ENCODE data around the gene KCNJ3.

Gene KCNJ3

DNA sequence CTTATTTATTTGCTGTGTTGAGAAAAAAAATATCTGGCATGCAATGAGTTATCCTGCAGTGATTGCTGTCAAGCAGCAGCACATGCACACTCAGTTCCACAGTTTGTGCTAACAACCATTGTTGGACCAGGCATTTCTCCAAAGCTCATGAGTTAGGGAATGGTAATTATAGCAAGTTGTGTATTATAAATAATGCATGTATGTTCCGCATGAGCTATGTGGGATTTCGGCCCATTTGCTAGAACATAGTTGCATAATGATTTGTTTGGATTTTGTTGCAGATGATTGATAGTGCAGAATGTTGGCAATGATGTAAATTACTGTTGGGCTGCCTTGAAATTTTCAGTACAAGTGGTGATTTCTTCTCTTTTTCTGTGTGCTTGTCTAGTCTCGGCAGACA, 10.7 kb downstream of the KCNJ3 start:
- no peak for DNase-seq

DNA sequence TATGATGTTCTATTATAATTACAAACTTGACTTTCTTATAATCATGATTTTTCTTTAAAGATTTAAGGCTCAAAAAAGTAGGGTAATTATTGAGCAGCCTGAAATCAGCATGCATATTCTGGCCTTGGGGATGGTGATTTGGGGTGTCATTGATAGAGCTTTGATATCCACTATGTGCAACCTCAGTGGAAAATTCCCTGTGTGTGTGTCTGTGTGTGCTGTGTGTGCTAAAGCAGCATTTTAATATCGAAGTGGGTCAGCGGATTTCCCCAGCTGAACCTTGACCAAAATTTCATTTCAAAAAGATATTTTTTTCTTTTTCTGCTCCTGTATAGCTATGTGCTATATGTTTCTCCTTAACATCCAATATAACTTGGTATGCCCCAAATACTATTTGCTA, 11.6 kb downstream of the KCNJ3 start:
- no peak for DNase-seq

DNA sequence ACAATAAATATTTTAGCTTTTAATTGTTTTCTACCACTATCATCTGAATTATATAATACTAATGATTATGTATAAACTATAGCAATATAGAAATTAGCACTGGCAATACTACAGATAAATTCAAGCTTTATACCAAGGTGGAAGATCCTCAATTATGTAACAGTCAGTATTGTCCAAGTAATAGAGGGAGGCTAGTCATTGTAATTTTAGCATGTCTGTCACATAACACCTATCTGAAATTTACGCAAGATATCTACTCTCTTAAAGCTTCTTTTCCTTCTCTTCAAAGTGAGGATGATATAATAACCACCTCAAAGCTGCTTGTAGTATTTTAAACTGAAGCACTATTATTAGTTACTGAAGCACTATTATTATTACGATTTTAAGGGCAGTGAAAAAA, 12.2 kb downstream of the KCNJ3 start:
- DNase-seq: no peak

DNA sequence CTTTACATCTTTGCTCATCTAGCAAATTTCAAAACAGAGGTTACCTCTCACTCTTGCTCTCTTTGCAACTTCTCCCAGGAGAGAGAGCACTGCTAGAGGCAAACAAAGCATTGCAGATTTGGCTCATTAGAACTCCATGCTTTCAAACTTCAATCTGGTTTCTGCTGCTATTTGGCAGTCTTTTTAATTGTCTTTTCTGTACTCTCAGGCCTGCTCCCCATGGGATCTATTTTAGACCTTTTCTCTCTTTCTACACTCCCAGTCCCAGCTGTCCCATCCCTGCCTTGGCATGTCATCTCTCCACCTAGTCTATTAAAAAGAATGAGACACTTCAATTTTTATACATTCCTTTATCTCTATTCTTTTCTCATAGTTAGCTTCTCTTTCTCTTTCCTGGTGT, 15.2 kb downstream of the KCNJ3 start:
- no peak for DNase-seq

DNA sequence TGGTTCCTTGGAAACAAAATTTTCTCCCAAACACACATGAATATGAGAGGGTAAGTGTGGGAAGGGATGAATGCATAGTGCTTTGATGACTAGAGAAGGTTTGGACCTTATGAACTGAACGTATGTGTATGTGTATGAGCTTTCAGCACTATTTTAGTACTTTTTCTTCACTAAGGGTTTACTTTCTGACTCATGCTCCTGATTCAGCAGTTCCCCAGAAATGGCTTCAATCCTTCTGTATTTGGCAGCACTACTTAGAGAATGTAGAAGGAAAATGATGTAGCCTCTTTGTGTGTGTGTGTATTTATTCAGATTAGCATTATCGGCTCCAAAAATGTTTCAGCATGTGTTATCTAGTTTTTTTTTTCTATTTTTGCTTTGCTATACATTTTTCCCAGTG, 22.2 kb downstream of the KCNJ3 start:
- DNase-seq: no peak

DNA sequence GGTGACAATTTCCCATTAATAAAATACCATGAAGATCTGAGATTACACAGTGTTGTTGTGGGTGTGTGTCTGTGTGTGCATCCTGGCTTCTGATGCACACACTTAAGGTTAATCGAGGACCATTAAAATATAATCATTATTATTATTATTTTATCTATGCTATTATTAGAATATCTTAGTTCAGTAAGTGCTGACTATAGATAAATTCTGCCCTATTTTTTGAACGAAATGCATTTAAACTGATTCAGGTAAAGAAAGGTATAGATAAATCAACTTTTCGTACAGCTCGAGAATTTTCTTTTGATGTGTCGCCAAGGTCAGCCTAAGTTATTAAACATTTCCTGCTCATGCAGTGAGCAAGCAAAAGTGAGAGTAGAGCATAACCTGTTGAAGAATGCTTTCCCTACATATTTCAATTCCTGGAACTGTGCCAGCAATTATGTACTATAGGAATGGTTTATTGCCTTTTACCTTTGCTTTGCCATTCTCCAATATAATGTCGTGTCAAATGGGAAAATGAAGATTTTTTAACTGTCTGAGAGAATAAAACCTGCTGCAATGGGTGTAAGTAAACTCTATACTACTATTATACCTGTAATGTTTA, 25.8 kb downstream of the KCNJ3 start:
- DNase-seq: no peak

DNA sequence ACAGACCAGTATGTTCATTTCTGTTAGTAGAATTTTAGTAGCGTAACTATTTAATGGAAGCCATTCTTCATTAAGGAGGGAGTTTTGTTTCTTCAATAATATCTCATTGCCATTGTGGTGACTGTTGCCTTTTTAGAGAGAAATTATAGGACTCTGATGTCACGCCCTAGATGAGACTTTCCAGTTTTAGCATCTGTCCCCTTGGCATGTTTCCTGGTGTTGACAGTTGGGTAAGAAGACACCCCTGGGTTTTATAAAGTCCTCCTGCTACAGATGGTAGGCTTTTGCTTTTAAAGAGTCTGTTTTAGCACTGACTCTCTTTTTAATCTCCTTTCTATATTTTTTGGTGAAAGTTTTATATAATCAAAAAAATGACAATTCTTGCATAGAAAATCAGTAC, 41.9 kb downstream of the KCNJ3 start:
- no peak for DNase-seq

DNA sequence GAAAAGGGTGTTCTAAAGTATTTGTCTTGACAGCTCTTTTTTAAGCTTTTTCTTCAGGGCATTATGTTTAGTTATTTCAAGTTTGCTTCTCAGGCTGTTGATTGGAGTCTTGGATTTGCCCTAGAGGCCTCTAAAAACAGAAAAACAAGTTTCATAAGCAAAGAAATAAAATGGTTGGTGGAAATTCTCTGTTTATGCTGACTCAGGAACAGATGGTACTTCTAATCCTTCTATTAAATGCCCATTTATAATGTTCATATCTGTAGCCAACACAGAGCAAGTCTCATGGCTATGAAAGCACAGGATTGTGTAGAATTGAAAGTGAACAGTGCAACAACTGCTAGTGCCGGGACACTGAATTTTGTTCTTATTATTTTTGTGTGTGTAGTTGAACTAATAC, 60.4 kb downstream of the KCNJ3 start:
- DNase-seq: no peak

DNA sequence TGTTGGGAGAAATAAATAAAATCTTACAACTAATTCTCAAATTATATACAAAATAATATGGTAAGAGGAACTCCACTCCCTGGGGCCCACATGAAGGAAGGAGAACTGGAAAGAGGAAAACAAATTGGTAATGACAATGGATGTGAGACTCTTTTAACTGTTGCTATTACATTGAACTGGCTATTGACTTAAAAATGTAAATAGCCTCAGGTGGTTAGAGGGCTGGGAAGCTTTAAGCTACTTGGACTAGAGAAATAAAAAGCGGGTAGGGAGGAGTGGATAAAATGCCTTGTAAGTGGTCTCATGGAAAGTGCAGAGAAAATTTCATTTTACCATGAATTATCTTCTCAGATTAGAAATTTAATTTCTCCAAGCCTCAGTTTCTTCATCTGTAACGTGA, 64.1 kb downstream of the KCNJ3 start:
- DNase-seq: no peak

DNA sequence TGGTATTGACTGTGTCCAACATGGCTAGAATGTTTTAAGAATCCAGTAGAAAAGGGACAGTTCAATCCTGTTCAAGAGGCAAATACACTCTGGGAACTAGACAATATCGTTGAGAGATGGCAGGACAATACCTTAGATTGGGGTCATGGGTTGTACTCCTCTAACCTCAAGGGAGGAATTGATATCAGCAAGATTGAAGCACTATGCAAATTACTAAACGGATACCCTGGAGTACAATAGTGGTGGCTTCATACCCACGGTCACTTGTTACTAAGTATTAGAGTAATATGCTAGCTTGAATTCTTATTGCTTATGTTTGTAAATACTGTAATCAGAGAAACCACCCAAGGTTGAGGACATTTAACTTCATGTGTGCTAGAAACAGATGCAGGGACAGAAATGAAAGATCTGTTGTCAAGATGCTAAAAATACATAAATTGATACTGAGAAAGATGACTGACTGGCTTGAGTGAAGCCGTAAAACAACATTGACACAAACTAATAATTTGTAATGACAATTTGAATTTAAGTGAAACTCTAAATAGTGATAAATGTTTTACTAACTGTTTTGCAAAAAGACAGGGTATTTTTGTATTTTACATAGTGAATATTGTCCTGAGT, 73.3 kb downstream of the KCNJ3 start:
- no peak for DNase-seq

DNA sequence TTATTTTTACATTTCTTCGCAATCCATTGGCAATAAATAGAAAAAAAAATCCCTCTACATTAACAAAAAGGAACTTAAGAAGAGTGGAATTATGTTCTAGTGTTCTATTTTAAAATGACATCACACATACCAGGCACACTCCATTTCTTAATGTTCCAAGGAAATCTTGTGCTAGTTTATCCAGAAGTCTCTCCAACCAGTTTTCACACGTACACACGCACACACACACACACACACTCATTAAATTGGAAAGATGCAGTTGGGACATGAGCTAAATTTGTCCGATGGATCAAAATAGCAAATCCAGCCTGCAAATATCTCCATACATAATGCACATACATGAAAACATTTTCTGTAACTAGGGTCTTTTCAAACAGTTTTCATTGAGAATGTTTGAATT, 78.3 kb downstream of the KCNJ3 start:
- no peak for DNase-seq

DNA sequence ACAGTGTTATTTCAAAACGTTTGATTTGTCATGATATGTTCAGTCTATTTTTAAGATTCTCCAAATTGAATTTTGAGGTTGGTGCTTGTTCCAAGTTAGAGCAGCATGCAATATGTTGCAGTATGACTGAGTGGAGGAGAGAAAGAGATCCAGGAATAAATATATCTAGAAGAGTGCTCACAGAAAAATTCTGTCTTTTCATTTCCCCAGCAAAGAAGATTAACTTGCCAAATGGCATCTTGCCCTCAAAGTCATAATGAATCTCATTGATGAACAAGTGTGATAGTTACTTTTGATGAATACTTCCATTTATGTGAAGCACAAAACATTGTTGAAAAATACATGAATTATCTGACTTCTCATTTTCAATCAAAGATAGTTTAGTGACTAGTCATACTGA, 95.9 kb downstream of the KCNJ3 start:
- no peak for DNase-seq

DNA sequence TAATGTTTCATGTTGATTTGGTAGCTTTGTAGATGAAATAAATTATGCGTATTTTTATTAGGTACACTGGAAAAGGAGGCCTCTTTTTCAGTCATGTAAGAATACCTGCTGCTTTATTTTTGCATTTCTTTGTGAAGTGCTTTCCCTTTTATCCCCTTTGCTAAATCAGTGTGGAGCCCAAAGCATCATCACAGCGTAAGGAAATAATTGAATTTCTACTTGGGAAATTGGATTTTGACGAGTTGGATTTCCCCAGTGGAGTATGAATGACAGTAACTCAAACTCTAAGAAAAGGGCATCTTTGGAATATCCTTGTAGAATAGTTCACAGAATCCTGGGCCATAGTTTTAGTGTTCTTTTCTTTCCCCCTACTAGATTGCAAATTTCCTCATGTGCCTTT, 97.2 kb downstream of the KCNJ3 start:
- no peak for DNase-seq

DNA sequence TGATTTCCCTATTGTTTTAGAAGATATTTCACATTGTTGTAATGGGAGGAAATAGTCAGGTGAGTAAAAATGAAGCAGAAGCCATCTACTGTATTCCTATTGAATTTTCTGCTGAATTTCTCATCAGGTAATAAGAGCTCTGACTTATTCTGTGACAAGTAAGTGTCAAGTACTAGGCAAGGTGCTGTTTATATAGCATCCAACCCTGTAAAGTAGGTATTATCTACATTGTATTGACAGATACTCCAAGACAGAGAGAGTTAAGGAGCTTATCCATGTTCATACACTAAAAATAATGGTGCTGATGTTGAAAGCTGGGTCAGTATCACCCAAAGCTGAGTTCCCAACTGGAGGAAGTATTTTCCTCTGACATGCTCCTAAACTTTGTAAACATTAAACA, 106.0 kb downstream of the KCNJ3 start:
- DNase-seq: no peak

DNA sequence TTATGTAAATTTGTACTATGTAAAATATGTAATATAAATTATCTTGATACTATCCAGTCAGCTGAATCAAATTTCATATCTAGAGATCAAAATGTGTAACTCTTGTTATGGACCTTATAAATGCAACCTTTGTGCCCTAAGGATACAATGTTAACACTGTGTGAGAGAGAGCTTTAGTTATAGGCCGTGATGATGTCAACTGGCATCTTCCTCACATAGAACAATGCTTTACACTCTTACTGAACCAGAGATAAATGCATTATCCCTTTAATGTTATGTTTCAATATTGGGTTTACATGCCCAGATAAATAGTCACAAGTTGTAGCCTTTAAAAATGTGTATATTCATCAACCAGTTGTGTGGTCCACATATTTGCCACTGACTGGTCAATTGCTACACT, 115.1 kb downstream of the KCNJ3 start:
- no peak for DNase-seq

DNA sequence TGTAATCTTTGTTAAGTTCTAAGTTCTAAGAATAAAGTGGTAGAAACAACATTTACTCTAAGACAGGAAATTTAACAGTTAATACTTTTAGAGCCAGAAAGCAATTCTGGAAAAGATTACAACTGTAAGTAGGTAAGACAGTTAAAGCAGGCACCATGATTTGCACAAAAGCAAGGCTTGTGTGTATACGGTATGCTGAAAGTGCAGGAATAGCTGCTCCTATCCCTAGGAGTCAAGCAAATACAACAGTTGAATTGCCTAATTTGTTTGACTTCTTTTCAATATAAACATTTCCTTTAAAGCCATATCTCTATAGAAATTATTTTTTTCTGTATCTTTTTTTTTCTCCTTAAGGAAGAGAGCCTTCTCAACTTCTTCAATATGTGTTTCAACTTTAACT, 116.4 kb downstream of the KCNJ3 start:
- no peak for DNase-seq

DNA sequence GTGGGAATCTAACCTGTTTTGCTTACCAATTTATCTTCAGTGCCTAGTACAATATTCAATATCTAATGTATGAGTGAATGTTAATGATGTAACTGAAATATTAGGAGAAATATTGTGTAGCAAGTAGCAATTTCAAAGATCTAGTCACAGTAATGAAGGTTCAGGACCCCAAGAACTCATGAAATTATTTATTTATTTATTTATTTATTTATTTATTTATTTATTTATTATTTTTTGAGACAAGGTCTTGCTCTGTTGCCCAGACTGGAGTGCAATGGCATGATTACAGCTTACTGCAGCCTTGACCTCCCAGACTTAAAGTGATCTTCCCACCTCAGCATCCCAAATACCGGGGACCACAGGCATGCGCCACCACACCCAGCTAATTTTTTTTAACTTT, 126.9 kb downstream of the KCNJ3 start:
- DNase-seq: no peak

DNA sequence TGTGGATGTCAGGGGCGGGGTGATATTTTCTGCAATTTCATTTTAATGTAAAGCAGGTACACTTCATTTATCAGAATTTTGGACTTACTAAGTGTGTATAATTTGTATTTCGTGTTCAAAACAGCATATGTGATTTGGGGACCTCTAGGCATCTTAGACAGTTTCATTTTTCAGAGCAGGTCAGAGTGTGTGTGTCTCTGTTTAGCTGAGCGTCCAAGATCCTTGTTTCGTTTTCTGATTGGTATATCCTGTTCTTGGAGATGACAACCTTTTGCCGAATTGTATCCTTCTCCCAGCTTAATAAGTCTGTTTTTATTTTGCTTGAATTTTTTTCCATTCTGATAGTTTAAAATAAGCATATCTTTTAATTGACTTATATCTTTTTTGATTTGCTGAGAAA, 128.3 kb downstream of the KCNJ3 start:
- DNase-seq: no peak

DNA sequence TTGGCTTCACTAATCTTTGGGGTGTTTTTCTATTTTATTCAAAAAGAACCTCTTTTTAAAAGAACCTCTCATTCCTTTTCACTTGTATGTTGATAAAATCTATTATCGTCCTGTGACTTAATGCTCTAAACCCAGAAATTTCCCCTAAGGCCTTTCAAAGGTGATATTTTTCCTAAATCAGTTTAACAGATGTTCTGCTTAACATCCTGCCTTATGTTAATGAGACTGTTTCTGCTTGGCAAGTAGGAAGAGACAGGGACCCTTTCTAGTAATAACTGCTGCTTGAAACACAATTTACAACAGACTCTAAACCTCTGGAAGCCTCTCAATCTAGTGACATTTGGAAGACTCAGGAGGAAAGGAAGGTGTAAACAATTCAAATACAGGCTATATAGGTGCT, 128.8 kb downstream of the KCNJ3 start:
- no peak for DNase-seq

DNA sequence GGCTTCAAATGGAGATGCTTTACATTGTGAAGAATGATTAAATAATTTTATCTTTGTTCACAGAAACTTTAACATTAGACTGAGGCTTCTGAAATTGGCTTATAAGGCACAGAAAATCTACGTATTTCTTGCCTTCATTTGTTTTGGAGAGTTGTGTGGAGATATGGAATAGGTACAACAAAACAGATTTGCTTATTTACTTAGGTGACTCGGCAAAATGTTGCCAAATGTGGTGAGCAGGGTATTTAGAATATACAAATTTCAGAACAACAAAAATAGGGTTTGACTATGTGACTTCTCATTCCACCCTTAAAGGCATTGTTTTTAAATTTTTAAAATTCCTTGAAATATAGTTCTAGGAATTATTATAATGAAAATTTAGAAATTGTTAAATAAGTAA, 134.2 kb downstream of the KCNJ3 start:
- no peak for DNase-seq

DNA sequence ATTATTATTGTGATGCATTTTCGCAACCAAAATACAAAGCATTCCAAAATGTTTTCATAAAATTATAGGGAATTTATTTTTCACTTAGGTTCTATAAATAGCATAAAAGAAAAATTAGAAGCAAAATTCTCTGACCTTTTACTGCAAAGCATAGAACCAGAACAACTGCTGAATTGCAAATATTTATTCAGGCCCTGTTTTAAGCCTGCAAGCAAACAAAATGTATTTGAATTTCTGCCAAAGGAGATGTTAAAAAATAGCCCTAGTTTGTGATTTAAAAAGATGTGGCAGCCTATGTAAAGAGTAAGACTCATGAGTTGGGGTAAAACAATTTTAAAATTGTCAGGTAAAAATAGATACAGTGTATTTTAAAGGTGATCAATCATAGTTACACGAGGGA, 138.1 kb downstream of the KCNJ3 start:
- no peak for DNase-seq

DNA sequence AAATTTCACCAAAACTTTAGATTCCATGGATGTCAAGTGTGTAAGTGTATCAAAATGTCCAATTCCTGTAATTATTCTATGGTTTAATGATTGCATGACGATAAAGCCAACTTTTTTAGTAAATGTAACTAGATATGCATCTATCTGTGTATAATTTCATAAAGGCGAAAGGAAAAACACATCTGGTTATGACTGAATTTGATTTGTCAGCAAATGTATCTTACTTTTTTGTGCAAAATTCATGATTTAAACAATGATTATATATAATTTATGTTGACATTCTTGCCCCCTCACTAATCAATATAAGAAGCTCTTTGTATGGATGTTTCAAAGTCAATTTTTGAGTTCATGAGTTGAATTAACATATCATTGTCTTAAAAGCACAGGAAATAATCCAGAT, 138.5 kb downstream of the KCNJ3 start:
- no peak for DNase-seq

DNA sequence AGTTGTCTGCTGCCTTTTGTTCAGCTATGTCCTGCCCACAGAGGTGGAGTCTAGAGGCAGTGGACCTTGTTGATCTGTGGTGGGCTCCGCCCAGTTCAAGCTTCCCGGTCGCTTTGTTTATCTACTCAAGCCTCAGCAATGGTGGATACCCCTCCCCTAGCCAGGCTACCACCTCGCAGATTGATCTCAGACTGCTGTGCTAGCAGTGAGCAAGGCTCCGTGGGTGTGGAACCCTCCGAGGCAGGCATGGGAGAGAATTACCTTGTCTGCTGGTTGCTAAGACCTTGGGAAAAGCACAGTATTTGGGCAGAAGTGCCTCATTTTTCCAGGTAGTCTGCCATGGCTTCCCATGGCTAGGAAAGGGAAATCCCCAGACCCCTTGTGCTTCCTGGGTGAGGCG, 146.0 kb downstream of the KCNJ3 start:
- DNase-seq: no peak

DNA sequence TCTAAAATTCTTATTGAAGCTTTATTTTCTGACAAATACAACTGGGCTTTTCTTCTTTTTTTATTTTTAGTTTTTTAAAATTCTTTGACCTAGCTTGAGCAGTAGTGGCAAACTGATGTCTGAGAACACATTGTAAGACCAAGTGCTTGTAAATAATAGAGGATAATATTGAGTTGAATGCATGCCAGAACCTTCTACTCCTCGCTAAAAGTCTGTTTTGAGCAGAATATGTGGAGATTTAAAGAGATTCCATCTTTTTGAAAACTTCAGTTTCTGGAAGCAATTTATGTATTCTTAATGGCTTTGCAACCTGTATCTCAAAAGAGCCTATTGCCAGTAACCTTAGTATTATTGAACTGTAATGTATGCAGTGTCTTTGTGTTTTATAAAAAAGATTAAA, 148.3 kb downstream of the KCNJ3 start:
- no peak for DNase-seq

DNA sequence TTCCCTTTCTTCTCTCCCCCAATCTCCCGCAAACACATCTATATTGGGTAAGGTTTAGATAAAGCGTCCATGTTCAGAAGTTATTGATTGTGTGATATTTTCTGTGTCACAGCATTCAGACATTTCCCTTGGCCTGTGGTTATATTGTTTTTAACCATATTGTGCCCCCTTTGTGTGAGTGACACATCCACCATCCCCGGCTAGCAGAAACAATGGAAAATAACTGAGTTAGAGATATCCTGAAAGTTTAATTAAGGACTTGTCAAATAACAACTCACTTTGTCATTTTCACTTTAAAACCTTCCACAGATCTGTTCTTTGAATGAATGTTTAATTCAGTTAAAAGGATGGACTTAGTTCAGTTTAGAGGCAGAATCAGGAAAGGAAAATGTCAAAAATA, 151.0 kb downstream of the KCNJ3 start:
- DNase-seq: no peak

DNA sequence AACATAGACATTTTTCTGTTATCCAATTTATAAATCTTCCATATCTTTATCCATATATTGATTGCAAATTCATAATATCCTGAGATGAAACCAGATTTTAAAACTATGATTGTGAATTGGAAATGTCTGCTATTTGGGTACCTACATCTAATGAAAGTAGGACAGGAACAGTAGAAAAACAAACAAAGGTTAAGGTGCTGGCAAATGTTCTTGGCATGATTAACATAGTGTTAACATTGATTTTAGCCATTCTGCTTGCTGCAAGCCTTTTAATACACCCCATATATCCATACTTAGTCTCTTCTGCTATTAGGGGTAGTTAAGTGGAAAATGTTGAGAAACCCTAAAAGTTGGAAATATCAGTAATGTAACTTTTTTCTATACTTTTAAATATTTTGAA, 152.0 kb downstream of the KCNJ3 start:
- no peak for DNase-seq

Data from NCI-H2107 (cell line).